ENCODE results near the gene WDHD1.

Gene WDHD1

DNA sequence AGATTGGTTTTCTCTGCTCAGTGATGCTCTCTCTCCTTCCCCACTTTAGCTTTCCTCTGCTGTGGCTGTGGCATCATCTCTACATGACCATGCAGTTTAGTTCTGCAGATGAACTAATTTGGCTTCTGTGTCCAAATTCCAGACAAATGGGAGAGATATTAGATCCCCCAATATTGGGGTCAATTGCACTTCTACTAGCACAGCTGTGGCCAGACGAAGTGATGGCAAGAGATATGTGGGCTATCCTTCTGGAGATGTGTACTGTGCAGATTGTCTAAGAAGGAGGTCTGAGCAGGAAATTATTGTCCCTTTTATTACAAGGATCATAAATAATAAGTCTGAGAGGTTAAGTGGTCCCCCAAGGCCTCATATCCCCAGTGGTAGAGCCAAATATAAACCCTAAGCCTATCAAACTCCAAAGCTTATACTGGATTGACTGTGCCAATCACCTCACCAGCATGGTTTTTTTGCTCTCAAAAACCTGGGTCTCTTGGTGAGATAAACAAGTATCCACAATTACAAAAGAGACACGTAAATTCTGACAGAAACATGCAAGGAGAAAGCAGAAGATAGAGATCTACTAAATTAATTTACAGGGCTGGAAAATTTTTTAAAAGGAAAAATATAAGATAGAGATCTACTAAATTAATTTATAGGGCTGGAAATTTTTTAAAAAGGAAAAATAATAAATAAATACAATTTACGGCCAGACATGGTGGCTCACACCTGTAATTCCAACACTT, 95.1 kb downstream of the WDHD1 start:
- H3K36me3 ChIP-seq (ENCODE audit: control insufficient read depth in 1 of 2, insufficient read depth in 2 of 2, low read depth in 1 of 2, low read length in 2 of 2), result no peaks in the 10 kb centered on the region
- no peak overlapping the region for H2AFZ ChIP-seq (ENCODE audit: low read depth, low read length)
- H2AK5ac ChIP-seq (ENCODE audit: low read length, severe bottlenecking), result no peak overlapping the region
- DNase-seq, result no peak
- no peaks in the 10 kb centered on the region for H3K79me1 ChIP-seq (replicated peaks; ENCODE audit: low read length, poor library complexity, severe bottlenecking)
- H3K27ac ChIP-seq (ENCODE audit: low read length, poor library complexity, severe bottlenecking), result no peak overlapping the region
- H3K4ac ChIP-seq (ENCODE audit: low read depth in 1 of 2, low read length in 2 of 2), result no peak overlapping the region
- no peak overlapping the region for H3K4me3 ChIP-seq (ENCODE audit: insufficient read depth in 1 of 2, low read depth in 1 of 2, low read length in 2 of 2)
- no peak overlapping the region for H2BK12ac ChIP-seq (ENCODE audit: low read length in 2 of 2)
- H2BK120ac ChIP-seq (ENCODE audit: low read depth, low read length), result no peak overlapping the region
- no peak overlapping the region for H3K23ac ChIP-seq (ENCODE audit: low read length in 2 of 2)
- WGBS, result 93% methylated on average over 1 of the region's 3 CpGs
- no peak overlapping the region for H3K4me2 ChIP-seq (ENCODE audit: low read length, poor library complexity, severe bottlenecking)
- no peak overlapping the region for H3K14ac ChIP-seq (ENCODE audit: low read length in 2 of 2)
- no peak overlapping the region for H2BK5ac ChIP-seq (ENCODE audit: low read depth, low read length, poor library complexity, severe bottlenecking)
- H3K9ac ChIP-seq (ENCODE audit: low read length), result no peak overlapping the region
- H4K8ac ChIP-seq (ENCODE audit: low read length), result no peak overlapping the region
- H3K27me3 ChIP-seq (ENCODE audit: control insufficient read depth in 1 of 2, insufficient read depth in 1 of 2, low read length in 2 of 2), result no peaks in the 10 kb centered on the region
- H3K9me3 ChIP-seq (ENCODE audit: control insufficient read depth, low read length), result no peaks in the 10 kb centered on the region
- H3K18ac ChIP-seq (ENCODE audit: low read depth in 1 of 2, low read length in 2 of 2), result no peak overlapping the region
- H2BK15ac ChIP-seq (ENCODE audit: low read depth, poor library complexity, severe bottlenecking), result no peak overlapping the region
- no peak overlapping the region for H4K91ac ChIP-seq (ENCODE audit: low read length)
- no peaks in the 10 kb centered on the region for H3K4me1 ChIP-seq (ENCODE audit: control insufficient read depth, insufficient read depth, low read depth, low read length)

DNA sequence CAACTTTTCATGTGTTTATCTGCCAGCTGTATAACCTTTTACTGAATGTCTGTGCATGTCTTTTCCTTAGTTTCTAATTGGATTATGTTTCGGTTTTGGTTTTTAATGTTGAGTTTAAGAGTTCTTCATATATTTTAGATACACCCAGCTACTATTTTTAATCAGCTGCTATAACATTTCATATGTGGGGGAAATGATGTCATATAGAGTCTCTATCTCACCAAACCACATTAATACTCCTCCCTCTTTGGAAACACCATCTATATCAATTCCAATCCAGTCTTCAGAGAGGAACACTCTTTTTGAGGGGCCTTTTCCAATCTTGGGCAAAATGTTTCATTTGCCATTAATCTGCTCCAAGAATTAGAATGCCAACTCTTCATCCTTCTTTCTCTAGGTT, 95.8 kb downstream of the WDHD1 start:
- Histone ChIP-seq H3K4me3 (ENCODE audit: insufficient read depth in 1 of 2, low read depth in 1 of 2, low read length in 2 of 2) (no peak overlapping the region), H3K4me2 (ENCODE audit: low read length, poor library complexity, severe bottlenecking) (no peak overlapping the region), H4K8ac (ENCODE audit: low read length) (no peak overlapping the region), H3K4ac (ENCODE audit: low read depth in 1 of 2, low read length in 2 of 2) (no peak overlapping the region), H3K27ac (ENCODE audit: low read length, poor library complexity, severe bottlenecking) (no peak overlapping the region), H2AK5ac (ENCODE audit: low read length, severe bottlenecking) (no peak overlapping the region), H2AFZ (ENCODE audit: low read depth, low read length) (no peak overlapping the region), H2BK5ac (ENCODE audit: low read depth, low read length, poor library complexity, severe bottlenecking) (no peak overlapping the region), H3K23ac (ENCODE audit: low read length in 2 of 2) (no peak overlapping the region), H3K27me3 (ENCODE audit: control insufficient read depth in 1 of 2, insufficient read depth in 1 of 2, low read length in 2 of 2) (no peaks in the 10 kb centered on the region), H3K36me3 (ENCODE audit: control insufficient read depth in 1 of 2, insufficient read depth in 2 of 2, low read depth in 1 of 2, low read length in 2 of 2) (no peaks in the 10 kb centered on the region), H3K79me1 (replicated peaks; ENCODE audit: low read length, poor library complexity, severe bottlenecking) (no peaks in the 10 kb centered on the region), H3K4me1 (ENCODE audit: control insufficient read depth, insufficient read depth, low read depth, low read length) (no peaks in the 10 kb centered on the region), H3K18ac (ENCODE audit: low read depth in 1 of 2, low read length in 2 of 2) (no peak overlapping the region), H3K9me3 (ENCODE audit: control insufficient read depth, low read length) (no peaks in the 10 kb centered on the region), H2BK120ac (ENCODE audit: low read depth, low read length) (no peak overlapping the region), H2BK12ac (ENCODE audit: low read length in 2 of 2) (no peak overlapping the region), H3K9ac (ENCODE audit: low read length) (no peak overlapping the region), H3K14ac (ENCODE audit: low read length in 2 of 2) (no peak overlapping the region), H2BK15ac (ENCODE audit: low read depth, poor library complexity, severe bottlenecking) (no peak overlapping the region), H4K91ac (ENCODE audit: low read length) (no peak overlapping the region)
- no CpG with 5 or more reads among the region's 1 CpG for WGBS
- no peak for DNase-seq

DNA sequence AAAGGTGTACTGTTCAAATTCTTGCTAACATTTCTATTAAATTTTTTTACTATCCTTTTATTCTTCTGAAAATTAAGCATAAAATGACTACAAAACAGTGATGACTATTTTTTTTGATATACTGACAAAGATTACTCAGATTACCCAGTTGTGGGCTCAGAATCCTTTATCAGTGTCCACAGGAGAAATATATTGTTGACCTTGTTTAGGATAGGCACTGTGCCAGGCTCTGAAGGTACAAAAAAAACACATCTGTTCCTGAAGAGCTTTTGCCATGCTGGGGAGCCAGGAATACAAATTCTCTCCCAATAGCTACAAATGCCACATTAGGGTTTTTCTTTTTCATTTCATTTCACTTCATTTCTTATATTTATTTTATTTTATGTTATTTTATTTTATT, 97.3 kb downstream of the WDHD1 start:
- no peak overlapping the region for H3K18ac ChIP-seq (ENCODE audit: low read depth in 1 of 2, low read length in 2 of 2)
- H3K14ac ChIP-seq (ENCODE audit: low read length in 2 of 2), result no peak overlapping the region
- H3K4ac ChIP-seq (ENCODE audit: low read depth in 1 of 2, low read length in 2 of 2), result no peak overlapping the region
- no peak overlapping the region for H3K9ac ChIP-seq (ENCODE audit: low read length)
- no peaks in the 10 kb centered on the region for H3K4me1 ChIP-seq (ENCODE audit: control insufficient read depth, insufficient read depth, low read depth, low read length)
- H3K36me3 ChIP-seq (ENCODE audit: control insufficient read depth in 1 of 2, insufficient read depth in 2 of 2, low read depth in 1 of 2, low read length in 2 of 2), result no peaks in the 10 kb centered on the region
- H4K91ac ChIP-seq (ENCODE audit: low read length), result no peak overlapping the region
- H2AK5ac ChIP-seq (ENCODE audit: low read length, severe bottlenecking), result no peak overlapping the region
- H3K4me3 ChIP-seq (ENCODE audit: insufficient read depth in 1 of 2, low read depth in 1 of 2, low read length in 2 of 2), result no peak overlapping the region
- no peaks in the 10 kb centered on the region for H3K79me1 ChIP-seq (replicated peaks; ENCODE audit: low read length, poor library complexity, severe bottlenecking)
- H2BK12ac ChIP-seq (ENCODE audit: low read length in 2 of 2), result no peak overlapping the region
- no peak overlapping the region for H2BK15ac ChIP-seq (ENCODE audit: low read depth, poor library complexity, severe bottlenecking)
- no peaks in the 10 kb centered on the region for H3K9me3 ChIP-seq (ENCODE audit: control insufficient read depth, low read length)
- DNase-seq, result no peak
- no peak overlapping the region for H4K8ac ChIP-seq (ENCODE audit: low read length)
- H2BK5ac ChIP-seq (ENCODE audit: low read depth, low read length, poor library complexity, severe bottlenecking), result no peak overlapping the region
- H3K27me3 ChIP-seq (ENCODE audit: control insufficient read depth in 1 of 2, insufficient read depth in 1 of 2, low read length in 2 of 2), result no peaks in the 10 kb centered on the region
- no peak overlapping the region for H3K4me2 ChIP-seq (ENCODE audit: low read length, poor library complexity, severe bottlenecking)
- no peak overlapping the region for H2BK120ac ChIP-seq (ENCODE audit: low read depth, low read length)
- H2AFZ ChIP-seq (ENCODE audit: low read depth, low read length), result no peak overlapping the region
- H3K23ac ChIP-seq (ENCODE audit: low read length in 2 of 2), result no peak overlapping the region
- no peak overlapping the region for H3K27ac ChIP-seq (ENCODE audit: low read length, poor library complexity, severe bottlenecking)

DNA sequence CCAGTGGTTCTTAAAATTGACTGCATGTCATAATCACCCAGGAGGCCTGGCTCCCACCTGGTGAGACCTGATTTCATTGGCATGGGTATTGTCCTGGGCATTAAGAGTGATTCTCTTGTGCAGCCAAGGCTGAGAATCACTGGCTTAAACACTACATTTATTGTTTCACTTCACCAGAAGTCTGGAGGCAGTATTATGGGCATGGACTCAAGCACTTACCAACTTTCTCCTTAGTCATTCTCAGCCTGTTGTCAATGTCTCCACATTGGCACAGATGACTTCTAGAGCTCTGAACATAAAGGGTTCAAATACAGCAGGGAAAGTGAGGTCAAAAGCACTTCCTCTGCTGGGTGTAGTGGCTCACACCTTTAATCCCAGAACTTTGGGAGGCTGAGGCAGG, 98.7 kb downstream of the WDHD1 start:
- no peak overlapping the region for H3K18ac ChIP-seq (ENCODE audit: low read depth in 1 of 2, low read length in 2 of 2)
- no peak overlapping the region for H3K4me3 ChIP-seq (ENCODE audit: insufficient read depth in 1 of 2, low read depth in 1 of 2, low read length in 2 of 2)
- H3K9ac ChIP-seq (ENCODE audit: low read length), result no peak overlapping the region
- H3K4me1 ChIP-seq (ENCODE audit: control insufficient read depth, insufficient read depth, low read depth, low read length), result no peaks in the 10 kb centered on the region
- no peaks in the 10 kb centered on the region for H3K27me3 ChIP-seq (ENCODE audit: control insufficient read depth in 1 of 2, insufficient read depth in 1 of 2, low read length in 2 of 2)
- no peaks in the 10 kb centered on the region for H3K9me3 ChIP-seq (ENCODE audit: control insufficient read depth, low read length)
- H4K91ac ChIP-seq (ENCODE audit: low read length), result no peak overlapping the region
- H3K4me2 ChIP-seq (ENCODE audit: low read length, poor library complexity, severe bottlenecking), result no peak overlapping the region
- H3K4ac ChIP-seq (ENCODE audit: low read depth in 1 of 2, low read length in 2 of 2), result no peak overlapping the region
- no peak for DNase-seq
- no peak overlapping the region for H3K23ac ChIP-seq (ENCODE audit: low read length in 2 of 2)
- no peak overlapping the region for H2AFZ ChIP-seq (ENCODE audit: low read depth, low read length)
- H3K36me3 ChIP-seq (ENCODE audit: control insufficient read depth in 1 of 2, insufficient read depth in 2 of 2, low read depth in 1 of 2, low read length in 2 of 2), result no peaks in the 10 kb centered on the region
- H2BK15ac ChIP-seq (ENCODE audit: low read depth, poor library complexity, severe bottlenecking), result no peak overlapping the region
- no peaks in the 10 kb centered on the region for H3K79me1 ChIP-seq (replicated peaks; ENCODE audit: low read length, poor library complexity, severe bottlenecking)
- no peak overlapping the region for H3K14ac ChIP-seq (ENCODE audit: low read length in 2 of 2)
- H4K8ac ChIP-seq (ENCODE audit: low read length), result no peak overlapping the region
- H2AK5ac ChIP-seq (ENCODE audit: low read length, severe bottlenecking), result no peak overlapping the region
- no peak overlapping the region for H2BK120ac ChIP-seq (ENCODE audit: low read depth, low read length)
- H3K27ac ChIP-seq (ENCODE audit: low read length, poor library complexity, severe bottlenecking), result no peak overlapping the region
- H2BK5ac ChIP-seq (ENCODE audit: low read depth, low read length, poor library complexity, severe bottlenecking), result no peak overlapping the region
- no peak overlapping the region for H2BK12ac ChIP-seq (ENCODE audit: low read length in 2 of 2)

Data from mesenchymal stem cell (in vitro differentiated cells and primary cell).